Peyer's patch (tissue), 4 donors: ENCODE data around the gene ECSCR.

ENCODE experiments used
- CTCF ChIP-seq, 6 experiments: fragments of 450-650 bp in 4 of 6; fragments of 200-600 bp in 2 of 6; sonication (generic) in 1 of 6; IDR thresholded peaks; one replicate each; pipeline ENCODE4 v1.5.1; 2017 to 2019; ENCODE audit warnings: antibody characterized with exemption in 6 of 6, mild to moderate bottlenecking in 3 of 6, moderate library complexity in 1 of 6
- POLR2A ChIP-seq, 2 donors: fragments of 450-650 bp; IDR thresholded peaks; one replicate each; pipeline ENCODE4 v1.5.1; 2017; ENCODE audit warnings: antibody characterized with exemption in 2 of 2, mild to moderate bottlenecking in 2 of 2, moderate library complexity in 2 of 2

GRCh38 chr5:139475865-139476617 is 13.5 kb upstream of the ECSCR start:
- TF ChIP-seq CTCF (IDR thresholded peaks at IDR 0.05) (no peak), POLR2A (IDR thresholded peaks at IDR 0.05) (no peak)
